Limb (tissue), 2 donors: ENCODE results near the gene GMPPA.
A peak's percentile ranks its signal among the peaks of the same experiment; 100 is the strongest.

Experiments used
- DNase-seq, 2 donors: peaks; one replicate each; pipeline ENCODE4 v3.0.0-alpha.2; 2016; ENCODE audit errors: extremely low spot score in 2 of 2

The GMPPA gene

DNA sequence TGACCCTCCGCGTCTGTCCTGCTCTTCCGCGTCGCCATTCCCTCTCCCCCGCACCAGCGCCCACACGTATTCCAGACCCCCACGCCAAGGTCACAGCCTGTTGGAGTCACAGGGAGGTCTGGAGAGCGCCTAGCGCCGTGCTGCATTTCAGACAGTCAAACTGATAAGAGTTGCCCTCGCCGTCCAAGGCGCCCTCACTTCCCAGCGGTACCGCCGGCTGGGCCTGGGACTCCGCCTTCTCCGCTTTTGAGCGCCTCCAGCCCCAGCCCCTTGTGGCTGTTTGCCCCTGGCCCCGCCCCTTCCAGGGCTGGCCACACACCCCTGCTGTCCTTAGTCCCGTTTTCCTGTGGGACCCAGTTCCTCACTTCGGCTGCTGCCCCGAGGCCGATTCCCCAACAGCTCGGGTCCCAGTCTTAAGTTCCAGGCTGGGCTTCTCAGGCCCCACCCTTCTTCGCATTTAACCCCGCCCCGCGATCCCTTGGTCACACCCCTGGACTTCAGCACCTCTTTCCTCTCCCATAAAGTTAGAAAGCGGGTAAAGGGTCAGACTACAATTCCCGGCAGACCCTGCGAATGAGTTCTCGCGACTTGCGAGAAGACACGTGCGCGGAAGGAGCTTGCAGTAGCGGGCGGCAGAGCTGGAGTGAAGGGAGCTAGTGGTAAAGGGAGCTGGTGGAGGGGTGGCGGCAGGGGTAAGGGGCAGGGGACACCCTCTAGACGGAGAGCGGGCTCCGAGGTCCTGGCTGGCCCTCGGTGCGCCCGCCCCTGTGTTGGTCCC, at the start of gene GMPPA:
TSS of gene GMPPA (plus strand) at position 612 of the 778 bp plus-strand sequence. CDS start 1,085 bp downstream, outside the sequence.
- peak; percentile 96 to 98 for DNase-seq

DNA sequence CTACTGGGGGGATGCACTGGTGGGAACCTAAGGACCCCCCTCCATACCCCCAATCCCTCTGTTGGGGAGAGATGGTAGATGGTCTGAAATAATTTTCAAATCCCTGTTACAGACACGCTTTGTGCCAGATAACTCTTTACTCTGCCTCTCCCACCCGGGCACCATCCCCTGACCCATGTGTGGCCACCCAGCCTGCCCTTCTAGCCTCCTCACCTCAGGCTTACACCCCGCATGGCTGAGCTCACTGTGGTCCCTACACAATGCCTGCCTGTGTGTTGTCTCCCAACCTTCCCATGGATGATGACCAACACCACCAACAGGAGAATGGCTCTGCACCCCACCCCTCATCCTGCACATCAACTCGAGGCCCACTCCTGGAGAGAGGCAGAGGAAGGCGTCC, 49.1 kb upstream of the GMPPA start:
- DNase-seq: no peak

DNA sequence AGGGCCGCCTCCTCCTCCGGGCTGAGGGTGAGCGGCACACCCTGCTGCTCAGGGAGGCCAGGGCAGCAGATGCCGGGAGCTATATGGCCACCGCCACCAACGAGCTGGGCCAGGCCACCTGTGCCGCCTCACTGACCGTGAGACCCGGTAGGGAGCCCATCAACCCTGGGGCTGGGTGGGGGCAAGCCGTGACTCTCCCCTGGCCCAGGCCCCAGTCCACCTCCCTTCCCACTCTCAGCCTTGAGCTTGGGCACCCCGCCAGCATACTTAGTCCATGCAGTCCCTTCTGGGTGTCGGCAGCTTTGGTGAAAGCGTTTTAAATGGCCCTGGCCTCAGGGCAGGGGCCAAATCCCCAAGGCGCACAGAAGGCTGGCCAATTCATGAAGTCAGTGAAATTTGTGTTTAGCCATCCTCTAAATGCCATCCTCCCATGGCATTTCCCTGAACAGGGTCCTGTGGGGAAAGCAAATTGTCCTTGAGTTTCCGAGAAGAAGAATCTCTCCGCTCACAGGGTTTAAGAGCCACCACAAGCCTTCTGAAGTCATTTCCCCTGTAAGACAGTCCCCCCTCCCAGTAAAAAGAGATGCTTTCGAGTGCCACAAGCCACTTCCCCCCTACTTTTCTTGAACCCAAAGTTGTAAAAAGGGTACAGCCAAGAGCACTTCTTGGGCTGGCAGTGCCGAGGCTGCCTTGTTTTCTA, 46.9 kb upstream of the GMPPA start:
- DNase-seq: no peak

DNA sequence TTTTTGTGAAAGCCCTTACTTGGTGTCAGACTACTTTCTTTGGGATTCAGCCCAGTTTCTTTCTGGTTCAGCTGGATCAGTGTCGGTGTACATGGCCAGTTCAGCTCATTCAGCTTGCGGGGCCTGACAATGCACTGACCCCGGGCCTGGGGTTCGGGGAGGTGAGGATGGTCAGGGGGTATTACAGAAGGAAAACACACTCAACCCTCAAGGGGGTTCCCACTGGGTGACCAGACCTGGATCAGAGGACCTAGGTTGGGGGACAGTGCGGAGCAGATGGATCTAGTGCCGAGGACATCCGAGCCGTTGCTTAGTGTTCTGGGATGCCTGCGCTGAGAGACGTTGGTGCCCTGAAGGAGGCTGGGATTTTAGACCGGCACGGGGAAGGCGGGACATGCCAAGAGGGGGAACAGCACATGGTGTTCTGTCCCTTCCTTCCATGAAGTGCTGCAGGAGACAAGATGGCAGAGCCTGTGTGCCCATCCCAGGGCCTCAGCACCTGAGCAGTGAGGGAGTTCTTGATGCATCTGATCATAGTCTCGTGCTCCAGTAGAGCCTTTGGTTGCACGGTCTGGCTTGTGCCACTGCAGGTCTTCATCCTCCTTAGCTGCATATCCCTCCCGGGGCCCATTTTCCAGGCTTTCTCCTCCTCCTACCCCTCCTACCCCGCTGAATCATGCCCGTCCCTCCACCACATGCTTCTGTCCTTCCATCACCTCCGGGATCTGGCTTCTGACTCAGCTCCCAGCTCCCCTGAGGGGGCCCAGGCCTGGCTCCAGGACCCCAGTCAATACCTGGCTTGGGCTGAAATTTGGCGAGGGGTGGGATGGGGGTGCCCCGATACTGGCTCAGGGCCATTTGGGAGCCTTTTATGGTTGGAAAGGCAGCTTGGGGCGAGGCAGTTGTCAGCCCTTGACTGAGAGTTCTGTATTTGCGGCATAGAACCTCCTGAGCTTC, 46.1 kb upstream of the GMPPA start:
- peak in 1 of 2 donors; percentile 69 for DNase-seq

DNA sequence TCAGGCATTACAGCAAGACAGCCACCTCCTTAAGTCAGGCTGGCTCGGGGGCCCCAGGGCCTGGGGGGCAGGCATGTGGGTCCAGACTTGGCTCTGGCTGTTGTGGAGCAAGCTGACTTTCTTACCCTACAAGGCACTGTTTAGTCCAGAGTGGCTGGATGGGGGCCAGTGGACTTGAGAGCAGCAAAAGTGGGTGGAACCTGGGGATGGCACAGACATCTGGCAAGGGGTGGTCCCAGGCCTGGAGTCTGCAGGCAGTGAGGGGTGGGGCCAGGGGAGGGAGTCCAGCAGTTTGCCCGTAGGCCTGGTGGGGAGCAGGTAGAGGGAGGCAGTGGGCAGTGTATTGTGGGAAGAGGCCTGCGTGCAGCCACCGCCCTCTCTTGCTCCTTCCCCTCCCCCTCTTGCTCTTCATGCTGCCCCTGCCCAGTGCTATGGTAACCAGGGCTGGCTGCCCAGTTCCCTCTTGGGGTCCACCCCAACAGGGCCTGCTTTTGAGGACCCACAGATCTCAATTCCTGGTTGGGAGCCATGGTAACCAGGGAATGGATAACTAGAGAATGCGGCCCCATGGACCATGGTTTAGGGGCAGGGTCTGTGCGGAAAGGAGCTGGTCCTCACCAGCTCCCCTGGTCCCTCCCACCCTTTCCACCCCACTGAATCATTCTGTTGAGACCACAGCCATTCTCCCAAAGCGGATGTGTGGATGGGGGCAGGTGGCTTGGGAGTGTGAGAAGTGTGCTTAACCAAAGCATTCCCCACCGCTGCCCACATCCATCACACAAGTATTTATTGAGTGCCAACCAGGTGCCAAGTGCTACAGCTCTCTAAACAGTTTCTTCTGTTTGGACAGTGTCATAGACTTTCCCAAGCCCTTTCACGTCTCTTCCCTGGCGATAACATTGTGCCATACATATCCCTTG, 44.8 kb upstream of the GMPPA start:
- DNase-seq: peak; percentile 54 to 67

DNA sequence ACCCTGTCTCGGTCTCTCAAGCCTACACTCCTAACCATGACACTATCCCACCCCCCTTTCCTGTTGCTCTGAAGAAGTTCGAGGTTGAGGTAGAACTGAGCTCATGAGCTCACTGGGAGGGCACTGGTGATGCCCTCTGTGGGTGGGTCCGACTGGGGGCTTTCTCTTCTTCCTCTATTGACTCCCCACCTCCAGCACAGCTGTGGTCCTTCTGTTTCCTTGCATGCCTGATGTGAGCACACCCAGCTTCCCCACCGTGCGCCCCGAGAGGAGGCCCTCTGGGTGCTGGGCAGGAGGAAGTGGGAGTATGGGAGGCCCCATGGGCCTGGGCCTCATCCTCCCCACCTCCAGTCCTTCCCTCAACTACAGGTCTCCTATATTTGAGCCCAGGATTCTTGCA, 43.1 kb upstream of the GMPPA start:
- DNase-seq: no peak

DNA sequence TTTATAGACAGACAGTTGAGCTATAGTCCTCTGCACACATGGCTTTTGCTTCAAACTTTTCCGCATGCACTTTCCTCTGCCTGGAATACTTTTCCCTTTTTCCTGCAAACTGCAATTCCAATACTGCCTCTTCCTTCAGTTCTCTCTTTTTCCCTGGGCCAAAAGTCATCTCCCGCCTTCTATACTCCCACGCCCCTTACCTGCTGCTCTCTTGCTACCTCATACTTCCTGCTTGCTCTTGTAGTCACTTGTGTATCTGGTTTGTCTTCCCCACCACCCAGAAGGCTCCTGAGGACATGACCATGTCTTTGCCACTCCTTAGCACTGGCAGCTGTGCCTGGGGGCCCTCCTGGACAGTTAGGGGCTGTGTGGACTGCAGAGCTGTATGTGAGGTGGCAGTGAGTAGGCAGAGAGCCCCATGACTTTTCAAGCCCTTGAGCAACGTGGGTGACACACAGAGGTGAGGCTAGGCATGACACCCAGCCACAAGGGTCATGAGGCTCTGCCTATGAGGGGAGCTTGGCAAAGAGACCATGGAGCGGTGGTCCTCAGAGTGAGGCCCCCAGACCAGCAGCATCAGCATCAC, 40.8 kb upstream of the GMPPA start:
- DNase-seq: no peak

DNA sequence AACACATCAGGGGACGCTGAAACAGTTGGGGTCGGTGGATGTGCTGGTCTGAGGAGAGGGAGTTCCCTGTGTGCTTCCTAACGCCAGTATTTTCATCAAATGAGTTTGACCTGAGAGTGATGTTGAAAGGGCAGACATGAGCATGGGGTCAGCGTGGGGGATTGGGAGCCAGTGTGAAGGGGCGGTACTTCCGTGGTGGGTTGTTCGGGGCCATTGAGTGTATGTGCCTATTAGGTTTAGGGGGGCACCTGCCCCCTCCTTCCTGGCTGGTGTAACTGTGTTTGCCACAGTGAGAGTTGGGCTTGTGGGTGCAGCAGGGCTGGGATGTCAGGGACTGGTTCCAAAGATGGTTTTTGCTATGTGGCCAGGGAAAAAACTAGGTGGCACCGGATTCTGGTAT, 39.7 kb upstream of the GMPPA start:
- no peak for DNase-seq

DNA sequence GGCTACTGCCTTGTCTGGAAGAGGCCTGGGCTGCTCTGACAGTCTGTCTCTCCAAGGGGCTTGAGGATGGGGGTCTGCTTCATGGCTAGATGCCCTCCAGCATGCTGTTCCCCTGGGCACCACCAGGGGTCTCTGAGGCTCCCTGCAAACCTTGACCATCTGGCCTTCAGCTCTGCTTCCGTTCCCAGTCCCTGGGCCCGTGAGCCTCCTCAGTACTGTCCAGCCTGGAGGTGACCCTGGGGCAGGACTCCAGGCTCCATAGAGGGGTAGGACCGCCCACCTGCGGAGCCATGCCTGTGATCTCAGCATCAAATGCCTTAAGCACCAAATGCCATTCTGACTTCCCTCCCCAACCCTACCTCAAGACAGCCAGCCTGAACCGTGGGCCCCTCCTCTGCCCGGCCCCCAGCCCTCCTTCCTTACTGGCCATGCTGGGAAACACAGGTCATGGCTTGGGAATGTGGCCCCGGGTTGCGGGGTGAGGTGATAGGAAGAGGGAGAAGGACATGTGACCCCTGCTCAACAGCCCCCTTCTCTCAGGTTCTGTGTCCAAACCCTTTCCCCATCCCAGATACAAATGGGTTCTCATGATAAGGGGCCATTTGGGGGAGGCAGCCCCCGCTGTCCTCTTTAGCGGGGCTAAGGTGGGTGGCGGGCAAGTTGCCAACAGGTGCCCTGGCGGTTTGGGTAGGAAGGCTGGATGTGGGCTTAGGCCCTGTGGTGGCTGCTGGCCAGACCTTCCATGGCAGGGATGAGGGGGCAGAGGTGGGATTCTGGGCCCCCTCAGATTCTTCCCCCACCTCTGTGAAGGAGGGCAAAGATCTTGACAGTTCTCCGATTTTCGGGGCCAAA, 39.0 kb upstream of the GMPPA start:
- DNase-seq: peak in 1 of 2 donors; percentile 72

DNA sequence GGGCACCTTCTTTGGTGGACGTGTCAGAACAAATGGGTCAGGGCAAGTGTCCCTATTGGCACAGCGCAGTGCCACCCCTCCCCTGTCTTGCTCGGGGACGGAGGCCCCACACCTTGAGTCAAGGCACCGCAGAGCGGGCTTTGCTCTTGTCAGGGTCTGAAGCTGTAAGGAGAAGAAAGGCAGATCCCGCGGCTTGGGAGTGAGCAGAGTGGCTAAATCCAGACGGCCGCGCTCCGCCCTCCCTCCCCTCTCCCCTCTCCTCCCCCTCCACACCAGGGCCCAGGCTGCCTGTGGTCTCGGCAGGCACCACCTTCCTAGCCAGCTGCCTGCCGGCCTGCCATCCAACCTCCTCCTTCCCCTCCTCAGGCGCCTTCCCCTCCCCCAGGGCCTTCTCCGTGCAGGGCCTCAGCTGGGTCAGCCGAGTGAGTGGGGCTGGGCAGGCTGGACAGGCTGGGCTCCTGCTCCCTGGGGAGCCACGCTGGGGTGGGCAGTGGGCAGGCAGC, 38.2 kb upstream of the GMPPA start:
- peak; percentile 58 to 76 for DNase-seq

DNA sequence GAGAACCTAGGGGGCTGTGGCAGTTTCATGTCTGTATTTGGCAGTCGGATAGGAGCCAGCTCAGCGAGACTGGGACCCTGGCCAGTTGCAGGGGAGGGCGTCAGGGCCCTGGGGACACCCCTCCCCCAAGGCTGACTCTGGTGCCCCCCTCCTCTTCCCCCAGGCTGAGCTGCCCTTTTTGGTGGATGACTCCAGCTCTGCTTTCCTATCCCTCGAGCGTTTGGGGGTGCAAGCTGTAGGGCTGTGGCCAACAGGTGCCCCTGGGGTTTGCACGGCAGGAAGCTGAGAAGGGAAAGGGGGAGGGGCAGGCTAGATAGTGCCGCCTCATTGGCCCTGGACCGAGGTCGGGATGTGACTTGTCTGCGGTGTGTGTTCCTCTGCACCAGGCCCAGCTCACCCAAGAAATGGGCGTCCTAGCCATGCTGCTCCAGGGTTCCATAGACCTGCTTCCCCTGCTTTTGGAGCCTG, 37.6 kb upstream of the GMPPA start:
- DNase-seq: peak in 1 of 2 donors; percentile 68

DNA sequence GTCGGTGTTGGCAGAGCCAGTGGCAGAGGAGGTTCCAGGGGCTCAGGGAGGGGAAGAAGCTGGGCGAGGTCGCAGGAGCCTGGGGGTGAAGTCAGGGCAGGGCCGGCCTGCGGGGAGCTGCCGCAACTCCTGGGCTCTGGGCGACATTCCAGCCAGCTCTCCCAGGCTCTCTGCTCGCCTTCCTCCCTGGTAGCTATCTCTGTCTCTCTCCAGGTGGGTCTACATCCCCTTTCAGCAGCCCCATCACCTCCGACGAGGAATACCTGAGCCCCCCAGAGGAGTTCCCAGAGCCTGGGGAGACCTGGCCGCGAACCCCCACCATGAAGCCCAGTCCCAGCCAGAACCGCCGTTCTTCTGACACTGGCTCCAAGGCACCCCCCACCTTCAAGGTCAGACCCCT, 37.0 kb upstream of the GMPPA start:
- DNase-seq: no peak

DNA sequence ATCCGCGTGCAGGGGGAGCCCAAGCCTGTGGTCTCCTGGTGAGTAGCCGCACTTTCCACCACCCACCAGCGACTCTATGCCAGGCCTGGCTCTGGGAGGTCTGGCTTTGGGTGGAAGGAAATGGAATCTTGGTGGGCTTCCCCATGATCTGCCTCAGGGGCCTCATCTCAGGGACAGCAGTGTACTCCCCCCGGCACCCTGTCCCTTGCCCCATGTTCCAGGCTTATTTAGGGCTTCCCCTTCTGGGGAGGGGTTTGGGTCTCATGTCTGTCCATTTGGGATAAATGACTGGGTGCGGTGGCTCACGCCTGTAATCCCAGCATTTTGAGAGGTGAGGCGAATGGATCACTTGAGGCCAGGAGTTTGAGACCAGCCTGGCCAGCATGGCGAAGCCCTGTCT, 36.3 kb upstream of the GMPPA start:
- DNase-seq: no peak

DNA sequence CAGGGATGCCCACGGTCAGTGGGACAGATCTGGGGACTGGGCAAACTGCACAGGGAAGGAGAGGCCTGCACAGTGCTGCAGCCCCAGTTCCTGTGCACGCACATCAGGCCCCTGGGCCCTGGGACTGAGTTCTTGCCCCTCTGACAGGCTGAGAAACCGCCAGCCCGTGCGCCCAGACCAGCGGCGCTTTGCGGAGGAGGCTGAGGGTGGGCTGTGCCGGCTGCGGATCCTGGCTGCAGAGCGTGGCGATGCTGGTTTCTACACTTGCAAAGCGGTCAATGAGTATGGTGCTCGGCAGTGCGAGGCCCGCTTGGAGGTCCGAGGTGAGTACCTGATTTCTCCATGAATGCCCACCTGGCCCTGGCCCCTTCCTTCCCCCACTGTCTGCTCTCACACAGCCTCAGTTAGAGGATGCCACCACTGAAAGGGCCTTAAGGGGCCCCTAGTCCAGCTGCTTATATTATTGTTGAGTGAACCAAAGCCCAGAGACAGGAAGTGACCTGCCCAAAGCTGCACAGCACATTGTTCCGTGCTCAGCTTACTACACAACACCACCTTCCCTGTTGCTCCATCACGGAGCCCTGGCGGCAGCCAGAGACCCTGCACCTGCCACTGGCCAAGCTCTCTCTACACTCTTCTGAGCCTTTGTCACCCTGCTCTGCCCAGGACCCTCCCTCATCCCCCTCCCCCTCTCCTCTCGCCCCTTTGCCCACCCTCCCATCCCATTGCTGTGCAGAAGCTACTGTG, 34.2 kb upstream of the GMPPA start:
- DNase-seq: no peak

DNA sequence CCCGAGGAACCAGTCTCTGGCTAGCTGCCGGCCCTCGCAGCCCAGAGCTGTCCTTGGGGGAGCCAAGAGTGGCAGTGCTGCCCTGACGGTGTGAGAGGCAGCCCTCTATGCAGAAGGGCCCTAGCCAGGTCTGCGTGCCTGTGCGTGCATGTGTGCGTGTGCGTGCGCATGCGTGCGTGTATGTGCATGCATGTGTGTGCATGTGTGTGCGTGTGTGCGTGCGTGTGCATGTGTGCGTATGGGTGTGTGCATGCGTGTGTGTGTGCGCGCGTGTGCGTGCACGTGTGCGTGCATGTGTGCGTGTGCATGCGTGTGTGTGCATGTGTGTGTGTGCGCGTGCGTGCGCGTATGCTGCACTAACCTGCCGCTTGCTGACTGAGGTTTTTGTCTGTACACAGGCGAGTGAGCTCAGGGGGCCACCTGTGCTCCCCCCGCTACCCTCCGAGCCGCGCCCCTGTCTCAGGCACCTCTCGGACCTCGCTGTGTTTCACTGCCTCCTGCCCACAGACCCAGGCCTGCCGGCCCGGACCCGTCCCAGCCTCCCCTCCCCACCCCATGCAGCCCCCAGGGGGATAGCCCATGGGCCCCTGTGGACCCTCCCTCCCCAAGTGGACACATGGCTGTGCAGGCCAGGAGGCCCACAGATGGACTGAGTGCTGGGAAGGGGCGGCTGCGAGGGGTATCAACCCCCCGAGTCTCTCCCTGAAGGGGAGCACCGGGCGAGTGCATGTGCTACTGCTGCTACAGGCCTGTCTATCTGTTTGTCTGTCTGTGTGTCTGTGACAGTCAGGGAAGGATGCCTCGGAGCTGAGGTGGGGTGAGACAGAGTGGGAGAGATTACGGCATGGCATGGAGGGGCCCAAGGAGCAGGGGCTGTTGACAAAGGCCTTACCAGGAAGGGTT, 32.8 kb upstream of the GMPPA start:
- no peak for DNase-seq

DNA sequence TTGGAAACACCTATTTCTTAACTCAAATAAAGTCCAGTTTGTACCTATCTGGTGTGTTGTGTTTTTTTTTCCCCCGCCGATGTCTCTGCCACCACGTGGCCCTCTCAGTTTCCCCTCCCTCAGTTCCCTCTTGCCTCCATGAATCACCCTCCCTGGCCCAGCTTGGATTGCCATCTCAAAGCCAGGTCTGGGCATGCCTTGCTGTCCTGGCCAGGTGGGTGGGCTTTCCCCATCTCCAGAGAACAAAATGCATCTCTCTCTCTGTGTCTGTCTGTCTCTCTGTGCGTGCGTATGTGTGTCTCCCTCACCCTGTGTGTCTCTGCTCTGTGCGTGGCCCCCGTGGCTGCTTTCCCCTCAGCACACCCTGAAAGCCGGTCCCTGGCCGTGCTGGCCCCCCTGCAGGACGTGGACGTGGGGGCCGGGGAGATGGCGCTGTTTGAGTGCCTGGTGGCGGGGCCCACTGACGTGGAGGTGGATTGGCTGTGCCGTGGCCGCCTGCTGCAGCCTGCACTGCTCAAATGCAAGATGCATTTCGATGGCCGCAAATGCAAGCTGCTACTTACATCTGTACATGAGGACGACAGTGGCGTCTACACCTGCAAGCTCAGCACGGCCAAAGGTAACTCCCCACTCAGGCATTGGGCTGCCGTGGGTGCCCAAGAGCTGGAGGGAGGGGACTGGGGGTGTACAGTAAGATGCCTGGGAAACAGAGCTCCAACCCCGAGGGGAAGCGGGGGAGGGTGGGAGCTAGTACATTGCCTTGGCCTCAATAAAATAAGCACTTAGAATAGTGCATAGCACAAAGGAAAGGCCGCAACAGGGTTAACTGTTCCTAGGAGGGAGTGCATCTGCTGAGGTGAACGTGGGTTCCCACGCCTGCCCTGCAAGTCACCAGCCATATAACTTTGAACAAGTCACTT, 31.6 kb upstream of the GMPPA start:
- no peak for DNase-seq
